Measurements from ENCODE around the gene PIGA.
"Not testable (repeated sequence)": the region's sequence is repeated elsewhere in the genome, so short reads cannot be mapped to it uniquely, and the experiment has no call there.

The PIGA gene

GRCh38 chrX:15315509-15315908 lies 19.8 kb downstream of the PIGA start, which contains the start of gene ASB11:
ASB11 (minus strand) TSS chrX:15315640; CDS start chrX:15315605, 35 bp downstream.
- Histone ChIP-seq H3K4me1 (ENCODE audit: control insufficient read depth, insufficient read depth, low read length) (no peaks in the 10 kb centered on the region), H3K4me3 (ENCODE audit: low read depth, low read length) (no peak within 1 kb of the TSS), H3K9ac (ENCODE audit: low read depth, low read length) (no peak within 1 kb of the TSS), H3K36me3 (ENCODE audit: control insufficient read depth, insufficient read depth, low read length) (no peaks in the 10 kb centered on the region), H3K9me3 (ENCODE audit: control insufficient read depth, insufficient read depth, low read length) (no peaks in the 10 kb centered on the region), H3K27me3 (ENCODE audit: control insufficient read depth, insufficient read depth, low read length) (no peaks in the 10 kb centered on the region)

- no peaks in the 10 kb centered on the region for H3K27me3 ChIP-seq (ENCODE audit: control insufficient read depth, insufficient read depth, low read length)
- no peak overlapping the region for H3K4me3 ChIP-seq (ENCODE audit: low read depth, low read length)
These were observed 20.9 kb downstream of the PIGA start for GRCh38 chrX:15314472-15314871.

GRCh38 chrX:15311119-15311518 lies 24.2 kb downstream of the PIGA start:
- Histone ChIP-seq H3K9ac (ENCODE audit: low read depth, low read length) (no peak overlapping the region), H3K9me3 (ENCODE audit: control insufficient read depth, insufficient read depth, low read length) (no peaks in the 10 kb centered on the region), H3K4me1 (ENCODE audit: control insufficient read depth, insufficient read depth, low read length) (no peaks in the 10 kb centered on the region), H3K36me3 (ENCODE audit: control insufficient read depth, insufficient read depth, low read length) (no peaks in the 10 kb centered on the region), H3K4me3 (ENCODE audit: low read depth, low read length) (no peak overlapping the region), H3K27me3 (ENCODE audit: control insufficient read depth, insufficient read depth, low read length) (no peaks in the 10 kb centered on the region)

More at GRCh38 chrX:15314472-15314871, 20.9 kb downstream of the PIGA start:
- Histone ChIP-seq H3K9ac (ENCODE audit: low read depth, low read length) (no peak overlapping the region), H3K4me1 (ENCODE audit: control insufficient read depth, insufficient read depth, low read length) (no peaks in the 10 kb centered on the region), H3K36me3 (ENCODE audit: control insufficient read depth, insufficient read depth, low read length) (no peaks in the 10 kb centered on the region), H3K9me3 (ENCODE audit: control insufficient read depth, insufficient read depth, low read length) (no peaks in the 10 kb centered on the region)

- H3K27me3 ChIP-seq (ENCODE audit: control insufficient read depth, insufficient read depth, low read length) = no peaks in the 10 kb centered on the region
- H3K36me3 ChIP-seq (ENCODE audit: control insufficient read depth, insufficient read depth, low read length) = no peaks in the 10 kb centered on the region
- no peak overlapping the region for H3K9ac ChIP-seq (ENCODE audit: low read depth, low read length)
- no peak overlapping the region for H3K4me3 ChIP-seq (ENCODE audit: low read depth, low read length)
- H3K9me3 ChIP-seq (ENCODE audit: control insufficient read depth, insufficient read depth, low read length) = no peaks in the 10 kb centered on the region
- H3K4me1 ChIP-seq (ENCODE audit: control insufficient read depth, insufficient read depth, low read length) = no peaks in the 10 kb centered on the region
These were observed 25.2 kb downstream of the PIGA start for GRCh38 chrX:15310117-15310516.

GRCh38 chrX:15305899-15306298 lies 29.4 kb downstream of the PIGA start:
- H3K9ac ChIP-seq (ENCODE audit: low read depth, low read length); H3K9me3 ChIP-seq (ENCODE audit: control insufficient read depth, insufficient read depth, low read length); H3K4me1 ChIP-seq (ENCODE audit: control insufficient read depth, insufficient read depth, low read length); H3K27me3 ChIP-seq (ENCODE audit: control insufficient read depth, insufficient read depth, low read length); H3K4me3 ChIP-seq (ENCODE audit: low read depth, low read length); H3K36me3 ChIP-seq (ENCODE audit: control insufficient read depth, insufficient read depth, low read length): not testable (repeated sequence)

- Histone ChIP-seq H3K4me1 (ENCODE audit: control insufficient read depth, insufficient read depth, low read length) (no peaks in the 10 kb centered on the region), H3K9ac (ENCODE audit: low read depth, low read length) (no peak overlapping the region), H3K9me3 (ENCODE audit: control insufficient read depth, insufficient read depth, low read length) (no peaks in the 10 kb centered on the region), H3K4me3 (ENCODE audit: low read depth, low read length) (no peak overlapping the region), H3K27me3 (ENCODE audit: control insufficient read depth, insufficient read depth, low read length) (no peaks in the 10 kb centered on the region), H3K36me3 (ENCODE audit: control insufficient read depth, insufficient read depth, low read length) (no peaks in the 10 kb centered on the region)
These were observed 33.4 kb downstream of the PIGA start for GRCh38 chrX:15301924-15302323.

- Histone ChIP-seq H3K36me3 (ENCODE audit: control insufficient read depth, insufficient read depth, low read length) (no peaks in the 10 kb centered on the region), H3K9me3 (ENCODE audit: control insufficient read depth, insufficient read depth, low read length) (no peaks in the 10 kb centered on the region), H3K27me3 (ENCODE audit: control insufficient read depth, insufficient read depth, low read length) (no peaks in the 10 kb centered on the region), H3K4me1 (ENCODE audit: control insufficient read depth, insufficient read depth, low read length) (no peaks in the 10 kb centered on the region), H3K9ac (ENCODE audit: low read depth, low read length) (no peak overlapping the region), H3K4me3 (ENCODE audit: low read depth, low read length) (no peak overlapping the region)
These were observed 35.1 kb downstream of the PIGA start for GRCh38 chrX:15299941-15300851.

GRCh38 chrX:15298780-15299179 lies 36.5 kb downstream of the PIGA start:
- H3K4me3 ChIP-seq (ENCODE audit: low read depth, low read length) = no peak overlapping the region
- no peaks in the 10 kb centered on the region for H3K9me3 ChIP-seq (ENCODE audit: control insufficient read depth, insufficient read depth, low read length)
- H3K4me1 ChIP-seq (ENCODE audit: control insufficient read depth, insufficient read depth, low read length) = no peaks in the 10 kb centered on the region
- H3K9ac ChIP-seq (ENCODE audit: low read depth, low read length) = no peak overlapping the region
- no peaks in the 10 kb centered on the region for H3K27me3 ChIP-seq (ENCODE audit: control insufficient read depth, insufficient read depth, low read length)
- no peaks in the 10 kb centered on the region for H3K36me3 ChIP-seq (ENCODE audit: control insufficient read depth, insufficient read depth, low read length)

- H3K4me3 ChIP-seq (ENCODE audit: low read depth, low read length) = no peak overlapping the region
- H3K27me3 ChIP-seq (ENCODE audit: control insufficient read depth, insufficient read depth, low read length) = no peaks in the 10 kb centered on the region
- no peaks in the 10 kb centered on the region for H3K4me1 ChIP-seq (ENCODE audit: control insufficient read depth, insufficient read depth, low read length)
- H3K36me3 ChIP-seq (ENCODE audit: control insufficient read depth, insufficient read depth, low read length) = no peaks in the 10 kb centered on the region
- H3K9me3 ChIP-seq (ENCODE audit: control insufficient read depth, insufficient read depth, low read length) = no peaks in the 10 kb centered on the region
- H3K9ac ChIP-seq (ENCODE audit: low read depth, low read length) = no peak overlapping the region
These were observed 37.1 kb downstream of the PIGA start for GRCh38 chrX:15298201-15298600.

GRCh38 chrX:15293451-15293850 lies 41.9 kb downstream of the PIGA start:
- Histone ChIP-seq H3K36me3 (ENCODE audit: control insufficient read depth, insufficient read depth, low read length) (no peaks in the 10 kb centered on the region), H3K9ac (ENCODE audit: low read depth, low read length) (no peak overlapping the region), H3K4me3 (ENCODE audit: low read depth, low read length) (no peak overlapping the region), H3K27me3 (ENCODE audit: control insufficient read depth, insufficient read depth, low read length) (no peaks in the 10 kb centered on the region), H3K4me1 (ENCODE audit: control insufficient read depth, insufficient read depth, low read length) (no peaks in the 10 kb centered on the region), H3K9me3 (ENCODE audit: control insufficient read depth, insufficient read depth, low read length) (no peaks in the 10 kb centered on the region)

- no peaks in the 10 kb centered on the region for H3K27me3 ChIP-seq (ENCODE audit: control insufficient read depth, insufficient read depth, low read length)
- no peak overlapping the region for H3K4me3 ChIP-seq (ENCODE audit: low read depth, low read length)
- no peaks in the 10 kb centered on the region for H3K9me3 ChIP-seq (ENCODE audit: control insufficient read depth, insufficient read depth, low read length)
- no peak overlapping the region for H3K9ac ChIP-seq (ENCODE audit: low read depth, low read length)
- H3K36me3 ChIP-seq (ENCODE audit: control insufficient read depth, insufficient read depth, low read length) = no peaks in the 10 kb centered on the region
- H3K4me1 ChIP-seq (ENCODE audit: control insufficient read depth, insufficient read depth, low read length) = no peaks in the 10 kb centered on the region
These were observed 42.5 kb downstream of the PIGA start for GRCh38 chrX:15292861-15293260.

- Histone ChIP-seq H3K4me3 (ENCODE audit: low read depth, low read length) (no peak overlapping the region), H3K27me3 (ENCODE audit: control insufficient read depth, insufficient read depth, low read length) (no peaks in the 10 kb centered on the region), H3K9ac (ENCODE audit: low read depth, low read length) (no peak overlapping the region), H3K4me1 (ENCODE audit: control insufficient read depth, insufficient read depth, low read length) (no peaks in the 10 kb centered on the region), H3K36me3 (ENCODE audit: control insufficient read depth, insufficient read depth, low read length) (no peaks in the 10 kb centered on the region), H3K9me3 (ENCODE audit: control insufficient read depth, insufficient read depth, low read length) (no peaks in the 10 kb centered on the region)
These were observed 57.7 kb downstream of the PIGA start for GRCh38 chrX:15277604-15278003.

Data from iPS-15b (cell line).